CD4-positive, alpha-beta T cell (primary cell): Measurements from ENCODE around the gene C7orf33. TPM values are rescaled to one million over a fixed set of nuclear protein-coding genes. Genes with fewer than 3 reads are reported as not detected.

Experiments used
- ATAC-seq: fragments of 200-7000 bp; cut with Tn5 transposase; one replicate; pipeline ENCODE4 v1.10.0; 2022; ENCODE audit warnings: mild to moderate bottlenecking; ENCODE audit not compliant: poor library complexity
- CTCF ChIA-PET: fragments of 350-600 bp; sonication (Branson Sonifier 250); formaldehyde crosslinking; loops from one replicate; lab custom pipeline; 2021; ENCODE audit warnings: antibody characterized with exemption, inconsistent platforms; lab: Charles Lee
- POLR2A ChIA-PET: fragments of 350-600 bp; sonication (Branson Sonifier 250); formaldehyde crosslinking; loops from one replicate; lab custom pipeline; 2021; ENCODE audit warnings: antibody characterized with exemption, inconsistent platforms; lab: Charles Lee
- DNase-seq, 14 experiments: peaks; one replicate each; pipeline ENCODE4 v3.0.0-alpha.2; 2013 to 2020; ENCODE audit warnings: mixed read lengths in 2 of 14
- H3K27ac ChIP-seq, 2 donors: one replicate each; pipeline versions ENCODE4 v1.5.1 to v1.7.0; 2013; ENCODE audit warnings: low read length in 2 of 2, low read depth in 1 of 2, mild to moderate bottlenecking in 1 of 2
- H3K27me3 ChIP-seq, 2 experiments: 1 replicate in 1 of 2; 2 replicates in 1 of 2; pipeline versions ENCODE4 v1.6.1 to v1.7.0; 2013; ENCODE audit warnings: low read length in 2 of 2, control low read depth in 1 of 2, mild to moderate bottlenecking in 1 of 2, moderate library complexity in 1 of 2; ENCODE audit not compliant: insufficient read depth in 2 of 2, control insufficient read depth in 1 of 2
- H3K36me3 ChIP-seq: one replicate; pipeline ENCODE4 v1.6.1; 2013; ENCODE audit warnings: low read length, control low read depth; ENCODE audit not compliant: insufficient read depth
- H3K4me1 ChIP-seq: one replicate; pipeline ENCODE4 v1.6.1; 2013; ENCODE audit warnings: low read length, control low read depth; ENCODE audit not compliant: insufficient read depth
- H3K4me3 ChIP-seq: one replicate; pipeline ENCODE4 v1.5.1; 2013; ENCODE audit warnings: mild to moderate bottlenecking, low read length, moderate library complexity
- H3K9me3 ChIP-seq, 2 experiments: 1 replicate in 1 of 2; 2 replicates in 1 of 2; pipeline versions ENCODE4 v1.6.1 to v1.7.0; 2013; ENCODE audit warnings: low read length in 2 of 2, mild to moderate bottlenecking in 2 of 2, control low read depth in 1 of 2, moderate library complexity in 1 of 2; ENCODE audit not compliant: control insufficient read depth in 1 of 2, insufficient read depth in 1 of 2
- H3K27ac Mint-ChIP-seq: one replicate; pipeline ENCODE4 v1.8.0; 2020; ENCODE audit warnings: mixed read lengths
- H3K27me3 Mint-ChIP-seq: one replicate; pipeline ENCODE4 v1.8.0; 2021; ENCODE audit warnings: mixed read lengths
- H3K36me3 Mint-ChIP-seq: one replicate; pipeline ENCODE4 v1.8.0; 2021; ENCODE audit warnings: low read depth, mixed read lengths
- H3K4me1 Mint-ChIP-seq: one replicate; pipeline ENCODE4 v1.8.0; 2021; ENCODE audit warnings: low read depth, mixed read lengths
- H3K4me3 Mint-ChIP-seq: one replicate; pipeline ENCODE4 v1.8.0; 2020; ENCODE audit warnings: mild to moderate bottlenecking, mixed read lengths
- H3K9me3 Mint-ChIP-seq: one replicate; pipeline ENCODE4 v1.8.0; 2020; ENCODE audit warnings: mixed read lengths
- intact Hi-C, 2 experiments: fragments of 100-400 bp; cut with DNase I in 1 of 2; cut with micrococcal nuclease in 1 of 2; formaldehyde crosslinking; loops; one replicate each; pipeline versions ENCODE4 v1.15.1 to v1.9.0; 2023 to 2025; cut with DNase I, micrococcal nuclease
- total RNA-seq, 174 experiments: library from RNA in 2 of 174; stranded (reverse) in 2 of 174; gene quantifications; one replicate each; pipeline ENCODE4 v1.2.3 and lab custom pipeline; 2021 to 2026
- TF ChIP-seq, protein P1 (sequence below): fragments of 200-600 bp; IDR thresholded peaks from one replicate; pipeline ENCODE4 v1.8.0; 2022; ENCODE audit warnings: antibody characterized with exemption, mild to moderate bottlenecking

The C7orf33 gene
- total RNA-seq, 2 experiments from 2014 or later = not detected

DNA sequence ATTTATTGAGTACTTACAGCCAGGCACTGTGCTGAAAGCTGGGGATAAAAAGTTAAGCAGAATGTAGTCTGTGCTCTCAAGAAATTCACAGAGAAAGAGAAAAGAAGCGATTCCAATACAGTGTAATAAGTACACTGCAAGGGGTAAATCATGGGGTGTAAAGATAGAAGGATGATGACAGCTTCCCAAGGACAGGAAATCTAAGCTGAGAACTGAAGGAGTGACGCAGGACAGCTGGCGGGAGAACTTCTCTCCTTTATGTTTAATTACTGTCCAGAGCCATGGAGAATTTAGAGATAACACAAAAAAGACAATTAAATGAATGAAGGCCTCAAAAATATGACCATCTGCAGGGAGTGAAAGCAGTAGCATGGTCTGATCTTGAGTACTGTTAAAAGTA, 34.8 kb downstream of the C7orf33 start:
- H3K4me1 ChIP-seq = peaks cover 33% of the 10 kb centered on the region
- peaks cover 66% of the 10 kb centered on the region for H3K4me1 Mint-ChIP-seq

GRCh38 chr7:148626828-148627227, 36.3 kb downstream of the C7orf33 start:
- H3K4me1 Mint-ChIP-seq = peaks cover 77% of the 10 kb centered on the region
- intact Hi-C loops = loop anchor here (5.0 to 10.0 kb wide), 2 partner anchors 70 to 138 kb away; partner anchors contain the start of gene CUL1 (in 2 of the 2)

More for the DNA sequence above, 34.8 kb downstream of the C7orf33 start:
- POLR2A ChIA-PET = interaction anchor here (2.5 kb wide), 1 partner anchor 73 kb away, joined by 13 read pairs; the partner anchor contains the start of gene CUL1
- Histone ChIP-seq H3K27me3 (peaks cover 0 to 3% of the 10 kb centered on the region in 2 experiments), H3K27ac (no peak overlapping the region), H3K9me3 (no peaks in the 10 kb centered on the region), H3K4me3 (no peak overlapping the region), H3K36me3 (no peaks in the 10 kb centered on the region)
- DNase-seq = no peak
- intact Hi-C loops = loop anchor here (5.0 to 10.0 kb wide), 2 partner anchors 72 to 139 kb away; partner anchors contain the start of gene CUL1 (in 2 of the 2)
- peak overlapping the region; percentile 0 for H3K4me3 Mint-ChIP-seq
- no peak overlapping the region for H3K27ac Mint-ChIP-seq
- peaks cover 8% of the 10 kb centered on the region for H3K27me3 Mint-ChIP-seq
- no peak for ATAC-seq
- no peaks in the 10 kb centered on the region for H3K9me3 Mint-ChIP-seq
- TF ChIP-seq, protein P1, sequence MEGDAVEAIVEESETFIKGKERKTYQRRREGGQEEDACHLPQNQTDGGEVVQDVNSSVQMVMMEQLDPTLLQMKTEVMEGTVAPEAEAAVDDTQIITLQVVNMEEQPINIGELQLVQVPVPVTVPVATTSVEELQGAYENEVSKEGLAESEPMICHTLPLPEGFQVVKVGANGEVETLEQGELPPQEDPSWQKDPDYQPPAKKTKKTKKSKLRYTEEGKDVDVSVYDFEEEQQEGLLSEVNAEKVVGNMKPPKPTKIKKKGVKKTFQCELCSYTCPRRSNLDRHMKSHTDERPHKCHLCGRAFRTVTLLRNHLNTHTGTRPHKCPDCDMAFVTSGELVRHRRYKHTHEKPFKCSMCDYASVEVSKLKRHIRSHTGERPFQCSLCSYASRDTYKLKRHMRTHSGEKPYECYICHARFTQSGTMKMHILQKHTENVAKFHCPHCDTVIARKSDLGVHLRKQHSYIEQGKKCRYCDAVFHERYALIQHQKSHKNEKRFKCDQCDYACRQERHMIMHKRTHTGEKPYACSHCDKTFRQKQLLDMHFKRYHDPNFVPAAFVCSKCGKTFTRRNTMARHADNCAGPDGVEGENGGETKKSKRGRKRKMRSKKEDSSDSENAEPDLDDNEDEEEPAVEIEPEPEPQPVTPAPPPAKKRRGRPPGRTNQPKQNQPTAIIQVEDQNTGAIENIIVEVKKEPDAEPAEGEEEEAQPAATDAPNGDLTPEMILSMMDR = no peak
- CTCF ChIA-PET = no interaction called here
- no peaks in the 10 kb centered on the region for H3K36me3 Mint-ChIP-seq

DNA sequence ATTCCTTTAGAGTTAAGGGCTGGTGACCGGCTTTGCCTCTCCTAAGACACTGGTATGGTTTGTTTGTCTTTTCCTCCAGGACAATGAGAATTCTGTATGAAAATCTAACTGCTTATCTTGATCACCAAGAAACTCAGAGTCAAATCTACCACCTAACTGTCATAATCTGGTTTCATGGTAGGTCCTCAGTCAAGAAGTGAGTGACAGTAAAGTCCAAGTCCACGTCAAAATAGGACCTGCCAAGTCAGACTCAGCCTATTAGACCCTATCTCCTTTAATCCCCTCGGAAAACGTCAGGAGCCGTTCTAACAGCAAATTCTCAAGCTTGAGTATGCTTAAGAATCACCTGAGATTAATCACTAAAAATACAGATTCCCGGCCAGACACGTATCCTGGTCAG, 37.4 kb downstream of the C7orf33 start:
- Mint-ChIP-seq H3K4me1 (peaks cover 85% of the 10 kb centered on the region), H3K27me3 (no peaks in the 10 kb centered on the region), H3K9me3 (no peaks in the 10 kb centered on the region), H3K4me3 (peak overlapping the region; percentile 13), H3K27ac (no peak overlapping the region), H3K36me3 (no peaks in the 10 kb centered on the region)
- POLR2A ChIA-PET = interaction anchor here (0.7 to 3.0 kb wide), 4 partner anchors 71 to 336 kb away, joined by 3 to 24 read pairs (median 3); partner anchors contain the start of gene CUL1
- Histone ChIP-seq H3K27ac (no peak overlapping the region), H3K9me3 (no peaks in the 10 kb centered on the region), H3K27me3 (no peaks in the 10 kb centered on the region), H3K36me3 (no peaks in the 10 kb centered on the region), H3K4me3 (no peak overlapping the region), H3K4me1 (peaks cover 36% of the 10 kb centered on the region)
- DNase-seq (no peak), ATAC-seq (no peak)
- CTCF ChIA-PET = no interaction called here
- intact Hi-C loops = loop anchor here (5.0 to 10.0 kb wide), 2 partner anchors 69 to 137 kb away; partner anchors contain the start of gene CUL1 (in 2 of the 2)
- TF ChIP-seq, protein P1 = no peak

More at GRCh38 chr7:148626828-148627227, 36.3 kb downstream of the C7orf33 start:
- Histone ChIP-seq H3K4me3 (no peak overlapping the region), H3K9me3 (no peaks in the 10 kb centered on the region), H3K36me3 (no peaks in the 10 kb centered on the region), H3K27me3 (no peaks in the 10 kb centered on the region), H3K4me1 (peaks cover 32% of the 10 kb centered on the region), H3K27ac (no peak overlapping the region)
- ChIA-PET CTCF (no interaction called here), POLR2A (interaction anchor here (0.8 to 3.0 kb wide), 2 partner anchors 72 to 73 kb away, joined by 4 to 24 read pairs; partner anchors contain the start of gene CUL1)
- Mint-ChIP-seq H3K27me3 (no peaks in the 10 kb centered on the region), H3K9me3 (no peaks in the 10 kb centered on the region), H3K36me3 (no peaks in the 10 kb centered on the region), H3K4me3 (no peak overlapping the region), H3K27ac (no peak overlapping the region)
- DNase-seq (no peak), ATAC-seq (no peak)
- TF ChIP-seq, protein P1 = no peak
